ENCODE measurements around the gene MINDY4. TPM values are rescaled to one million over a fixed set of nuclear protein-coding genes. Genes with fewer than 3 reads are reported as not detected.

Gene MINDY4
- total and polyA plus RNA-seq, 8 donors: 8.0 to 56.0 (median 17.4) TPM

DNA sequence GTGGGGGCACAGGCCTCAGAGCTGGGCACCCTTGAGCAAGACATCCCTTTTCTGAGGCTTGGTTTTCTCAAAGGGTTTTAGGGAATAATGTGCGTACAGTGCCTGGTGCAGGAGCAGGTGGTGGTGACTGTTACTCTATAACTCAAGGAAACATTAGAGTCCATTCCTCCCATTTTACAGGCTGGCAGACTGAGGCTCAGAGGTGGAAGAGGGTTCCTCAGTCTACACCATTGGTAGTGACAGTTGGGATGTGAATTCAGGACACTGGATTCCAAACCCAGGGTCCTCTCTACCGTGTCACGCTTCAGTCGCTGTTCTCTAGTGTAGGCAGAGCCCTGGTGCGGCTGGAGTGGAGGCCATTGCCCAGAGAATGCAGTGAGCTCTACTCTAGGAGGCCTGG, 100.4 kb downstream of the MINDY4 start:
- DNase-seq (no peak), ATAC-seq (no peak)
- no peak overlapping the region for H3K4me3 ChIP-seq
- H3K9me3 ChIP-seq: no peaks in the 10 kb centered on the region
- H3K4me1 ChIP-seq: peaks cover 0 to 7% of the 10 kb centered on the region in 2 donors
- no peaks in the 10 kb centered on the region for H3K27me3 ChIP-seq
- TF ChIP-seq, protein P1, sequence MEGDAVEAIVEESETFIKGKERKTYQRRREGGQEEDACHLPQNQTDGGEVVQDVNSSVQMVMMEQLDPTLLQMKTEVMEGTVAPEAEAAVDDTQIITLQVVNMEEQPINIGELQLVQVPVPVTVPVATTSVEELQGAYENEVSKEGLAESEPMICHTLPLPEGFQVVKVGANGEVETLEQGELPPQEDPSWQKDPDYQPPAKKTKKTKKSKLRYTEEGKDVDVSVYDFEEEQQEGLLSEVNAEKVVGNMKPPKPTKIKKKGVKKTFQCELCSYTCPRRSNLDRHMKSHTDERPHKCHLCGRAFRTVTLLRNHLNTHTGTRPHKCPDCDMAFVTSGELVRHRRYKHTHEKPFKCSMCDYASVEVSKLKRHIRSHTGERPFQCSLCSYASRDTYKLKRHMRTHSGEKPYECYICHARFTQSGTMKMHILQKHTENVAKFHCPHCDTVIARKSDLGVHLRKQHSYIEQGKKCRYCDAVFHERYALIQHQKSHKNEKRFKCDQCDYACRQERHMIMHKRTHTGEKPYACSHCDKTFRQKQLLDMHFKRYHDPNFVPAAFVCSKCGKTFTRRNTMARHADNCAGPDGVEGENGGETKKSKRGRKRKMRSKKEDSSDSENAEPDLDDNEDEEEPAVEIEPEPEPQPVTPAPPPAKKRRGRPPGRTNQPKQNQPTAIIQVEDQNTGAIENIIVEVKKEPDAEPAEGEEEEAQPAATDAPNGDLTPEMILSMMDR (IDR thresholded peaks at IDR 0.05): no peak
- intact Hi-C loops (cut with DNase I): no loop called here
- no peak overlapping the region for H3K27ac ChIP-seq
- H3K36me3 ChIP-seq: peaks cover 0 to 12% of the 10 kb centered on the region in 2 donors

DNA sequence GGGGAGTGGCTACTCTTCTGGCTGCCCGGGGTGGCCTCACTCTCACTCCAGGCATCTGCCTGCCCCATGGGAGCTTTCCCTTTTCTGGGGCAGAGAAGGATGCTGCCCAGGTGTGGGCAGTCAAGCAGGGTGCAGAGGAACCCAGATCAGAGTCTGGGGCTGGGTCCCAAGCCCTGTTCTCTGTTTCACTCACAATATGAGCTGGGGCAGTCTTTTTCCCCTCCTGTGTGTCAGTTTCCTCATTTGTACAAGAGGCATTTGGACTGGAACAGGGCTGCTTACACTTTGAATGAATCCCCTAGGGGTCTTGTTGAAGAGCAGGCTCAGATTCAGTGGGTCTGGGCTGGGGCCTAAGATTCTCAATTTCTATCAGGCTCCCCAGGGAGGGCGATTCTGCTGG, 102.0 kb downstream of the MINDY4 start:
- TF ChIP-seq, protein P1 (IDR thresholded peaks at IDR 0.05): no peak
- intact Hi-C loops (cut with DNase I): no loop called here
- Histone ChIP-seq H3K27me3 (no peaks in the 10 kb centered on the region), H3K27ac (no peak overlapping the region), H3K36me3 (peaks cover 0 to 12% of the 10 kb centered on the region in 2 donors), H3K9me3 (no peaks in the 10 kb centered on the region), H3K4me3 (no peak overlapping the region), H3K4me1 (peaks cover 0 to 10% of the 10 kb centered on the region in 2 donors)
- DNase-seq: no peak
- ATAC-seq: no peak

DNA sequence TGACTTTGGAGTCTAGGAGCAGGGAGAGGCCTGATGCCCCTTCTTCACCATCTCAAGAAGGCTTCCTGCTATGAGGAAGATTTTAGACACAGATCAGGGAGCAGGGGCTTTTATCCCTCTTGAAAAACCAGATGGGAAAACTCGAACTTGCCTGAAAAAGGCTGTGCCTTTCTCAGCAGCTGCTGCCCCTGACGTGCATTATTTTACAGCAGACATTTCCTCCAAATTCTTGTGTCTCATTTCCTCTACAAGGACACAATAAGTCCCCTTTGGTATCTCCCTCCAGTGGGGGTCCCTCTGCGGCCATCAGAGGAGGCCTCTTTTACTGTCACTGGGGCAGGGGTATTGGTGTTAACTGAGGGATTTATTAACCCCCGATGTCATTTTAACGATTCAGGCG, 102.4 kb downstream of the MINDY4 start:
- Histone ChIP-seq H3K27ac (no peak overlapping the region), H3K4me1 (peaks cover 0 to 10% of the 10 kb centered on the region in 2 donors), H3K9me3 (no peaks in the 10 kb centered on the region), H3K27me3 (no peaks in the 10 kb centered on the region), H3K4me3 (no peak overlapping the region), H3K36me3 (peaks cover 0 to 12% of the 10 kb centered on the region in 2 donors)
- intact Hi-C loops (cut with DNase I): no loop called here
- DNase-seq (no peak), ATAC-seq (no peak)
- TF ChIP-seq, protein P1 (IDR thresholded peaks at IDR 0.05): no peak

DNA sequence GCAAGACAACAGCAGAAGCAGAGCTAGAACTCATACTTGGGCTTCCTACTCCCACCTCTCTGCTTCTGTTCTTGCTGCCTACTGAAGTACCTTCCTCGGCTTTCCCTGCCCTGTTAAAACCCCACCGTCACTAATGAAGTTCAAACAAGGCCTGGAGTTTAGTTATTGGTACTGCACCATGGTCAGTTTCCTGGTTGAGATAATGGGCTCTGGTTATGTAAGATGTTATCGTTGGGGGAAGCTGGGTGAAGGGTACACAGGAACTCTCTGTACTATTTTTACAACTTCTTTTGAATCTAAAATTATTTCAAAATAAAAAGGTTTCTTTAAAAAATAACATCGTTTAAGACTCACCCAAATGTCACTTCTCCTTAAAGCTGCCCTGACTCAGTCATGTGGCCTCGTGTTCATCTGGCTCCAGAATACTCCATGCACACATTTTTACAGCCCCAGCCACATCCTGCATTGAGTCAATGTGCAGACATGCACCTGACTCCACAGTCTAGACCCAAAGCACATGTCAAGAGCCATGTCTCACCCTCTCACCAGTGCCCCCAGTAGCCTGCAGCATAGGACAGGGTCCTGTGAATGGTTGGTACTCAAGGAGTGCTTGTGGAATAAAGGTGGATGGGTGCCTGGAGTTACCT, 103.6 kb downstream of the MINDY4 start:
- Histone ChIP-seq H3K36me3 (peaks cover 0 to 12% of the 10 kb centered on the region in 2 donors), H3K27ac (no peak overlapping the region), H3K9me3 (no peaks in the 10 kb centered on the region), H3K4me1 (peaks cover 0 to 10% of the 10 kb centered on the region in 2 donors), H3K4me3 (no peak overlapping the region), H3K27me3 (no peaks in the 10 kb centered on the region)
- DNase-seq (no peak), ATAC-seq (no peak)
- intact Hi-C loops (cut with DNase I): no loop called here
- TF ChIP-seq, protein P1 (IDR thresholded peaks at IDR 0.05): no peak

DNA sequence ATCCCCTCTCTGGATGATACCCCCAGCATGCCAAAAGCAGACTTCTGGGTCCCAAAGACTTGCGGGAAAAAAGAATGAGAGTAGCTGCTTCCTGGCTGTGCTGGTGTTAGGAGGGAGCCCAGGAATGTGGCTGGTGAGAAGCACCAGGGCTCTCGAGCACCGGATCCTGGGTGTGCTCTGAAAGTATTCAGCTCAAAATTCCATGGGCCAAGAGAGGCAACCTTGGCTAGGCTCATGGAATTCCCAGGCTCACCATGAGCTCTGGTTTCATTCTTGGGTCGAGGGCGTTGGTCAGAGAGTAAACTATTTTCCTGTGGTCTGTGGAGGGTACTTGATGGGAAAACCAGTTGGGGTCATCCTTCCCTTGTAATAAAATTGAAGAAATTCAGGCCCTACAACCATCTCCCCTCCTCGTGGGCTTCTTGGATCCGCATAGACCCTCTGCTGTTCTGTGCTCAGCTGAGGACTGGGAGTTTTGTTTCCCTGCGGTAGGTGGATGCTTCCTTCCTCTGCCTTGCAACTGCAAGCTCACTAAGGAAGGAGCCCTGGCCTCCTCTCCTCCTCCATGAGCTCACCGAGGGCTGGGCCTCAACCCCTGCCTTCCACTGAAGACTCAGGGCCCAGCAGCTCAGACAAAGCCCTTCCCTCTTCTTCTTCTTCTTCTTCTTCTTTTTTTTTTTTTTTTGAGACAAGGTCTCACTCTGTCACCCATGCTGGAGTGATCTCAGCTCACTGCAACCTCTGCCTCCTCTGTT, 106.0 kb downstream of the MINDY4 start:
- Histone ChIP-seq H3K4me3 (no peak overlapping the region), H3K4me1 (peaks cover 0 to 6% of the 10 kb centered on the region in 2 donors), H3K36me3 (peaks cover 0 to 12% of the 10 kb centered on the region in 2 donors), H3K27me3 (no peaks in the 10 kb centered on the region), H3K27ac (peak overlapping the region in 1 of 2 donors; percentile 18), H3K9me3 (no peaks in the 10 kb centered on the region)
- intact Hi-C loops (cut with DNase I): no loop called here
- TF ChIP-seq, protein P1 (IDR thresholded peaks at IDR 0.05): no peak
- DNase-seq (peak in 2 of 4 donors; percentile 25 to 50), ATAC-seq (peak; percentile 81)
